ENCODE measurements around the gene SDF2L1.
"Not testable (repeated sequence)": the region's sequence is repeated elsewhere in the genome, so short reads cannot be mapped to it uniquely, and the experiment has no call there.

Gene SDF2L1

GRCh38 chr22:21637450-21637849 is 4.7 kb upstream of the SDF2L1 start:
- not testable (repeated sequence) for DNase-seq

GRCh38 chr22:21639359-21639758 is 2.7 kb upstream of the SDF2L1 start:
- DNase-seq: no peak

- no peak for DNase-seq
Observed at GRCh38 chr22:21640810-21641209, 1.3 kb upstream of the SDF2L1 start.

GRCh38 chr22:21641417-21641788 is 699 bp upstream of the SDF2L1 start:
- DNase-seq: peak; percentile 77 to 82

GRCh38 chr22:21642584-21643448 is 714 bp downstream of the SDF2L1 start:
- DNase-seq: peak; percentile 57 to 66

GRCh38 chr22:21643533-21644357 is 1.6 kb downstream of the SDF2L1 start:
- DNase-seq: no peak

GRCh38 chr22:21645513-21645912 is 3.4 kb downstream of the SDF2L1 start:
- not testable (repeated sequence) for DNase-seq

GRCh38 chr22:21646608-21647590 is 4.8 kb downstream of the SDF2L1 start:
- peak; percentile 67 to 94 for DNase-seq

GRCh38 chr22:21650280-21650679 is 8.2 kb downstream of the SDF2L1 start:
- DNase-seq: no peak

GRCh38 chr22:21650823-21651520 is 8.9 kb downstream of the SDF2L1 start:
- DNase-seq: no peak

- DNase-seq: no peak
Observed at GRCh38 chr22:21651521-21652009, 9.5 kb downstream of the SDF2L1 start.

- DNase-seq: peak; percentile 78 to 88
Observed at GRCh38 chr22:21652010-21652546, 10.0 kb downstream of the SDF2L1 start.

GRCh38 chr22:21652547-21653545 is 10.7 kb downstream of the SDF2L1 start:
- no peak for DNase-seq

- no peak for DNase-seq
Observed at GRCh38 chr22:21657020-21657359, 14.9 kb downstream of the SDF2L1 start.

- peak; percentile 53 to 71 for DNase-seq
Observed at GRCh38 chr22:21657360-21658032, 15.4 kb downstream of the SDF2L1 start.

GRCh38 chr22:21659864-21660525 is 17.9 kb downstream of the SDF2L1 start:
- DNase-seq: no peak

- no peak for DNase-seq
Observed at GRCh38 chr22:21660904-21661303, 18.8 kb downstream of the SDF2L1 start.

- DNase-seq: no peak
Observed at GRCh38 chr22:21661991-21662390, 19.9 kb downstream of the SDF2L1 start.

GRCh38 chr22:21663738-21664137 is 21.6 kb downstream of the SDF2L1 start:
- no peak for DNase-seq
